Ectodermal cell (in vitro differentiated cells): ENCODE measurements around the gene MORN3.
"Not testable (repeated sequence)": the region's sequence is repeated elsewhere in the genome, so short reads cannot be mapped to it uniquely, and the experiment has no call there.

Experiments used
- H3K27ac ChIP-seq: 2 replicates; pipeline ENCODE4 v1.7.0; 2013; ENCODE audit warnings: mild to moderate bottlenecking, low read depth, low read length; ENCODE audit not compliant: insufficient read depth, poor library complexity, severe bottlenecking
- H3K27me3 ChIP-seq: 2 replicates; pipeline ENCODE4 v1.7.0; 2013; ENCODE audit warnings: mild to moderate bottlenecking, low read length; ENCODE audit not compliant: insufficient read depth, control insufficient read depth, poor library complexity, severe bottlenecking
- H3K36me3 ChIP-seq: one replicate; pipeline ENCODE4 v1.7.0; 2013; ENCODE audit warnings: low read length; ENCODE audit not compliant: control insufficient read depth, insufficient read depth
- H3K4me1 ChIP-seq: one replicate; pipeline ENCODE4 v1.7.0; 2013; ENCODE audit warnings: low read length; ENCODE audit not compliant: control insufficient read depth, insufficient read depth
- H3K4me3 ChIP-seq: 2 replicates; pipeline ENCODE4 v1.7.0; 2013; ENCODE audit warnings: low read depth, low read length, control low read depth; ENCODE audit not compliant: insufficient read depth
- H3K9me3 ChIP-seq: 2 replicates; pipeline ENCODE4 v1.7.0; 2013; ENCODE audit warnings: mild to moderate bottlenecking, low read length, moderate library complexity; ENCODE audit not compliant: control insufficient read depth
- WGBS, 2 experiments: methylation state at CpG; one replicate each; pipeline ENCODE4 v1.1.7; 2013; ENCODE audit warnings: missing lambda C conversion rate in 2 of 2; 5-methylcytosine and 5-hydroxymethylcytosine counted together

MORN3 gene

DNA sequence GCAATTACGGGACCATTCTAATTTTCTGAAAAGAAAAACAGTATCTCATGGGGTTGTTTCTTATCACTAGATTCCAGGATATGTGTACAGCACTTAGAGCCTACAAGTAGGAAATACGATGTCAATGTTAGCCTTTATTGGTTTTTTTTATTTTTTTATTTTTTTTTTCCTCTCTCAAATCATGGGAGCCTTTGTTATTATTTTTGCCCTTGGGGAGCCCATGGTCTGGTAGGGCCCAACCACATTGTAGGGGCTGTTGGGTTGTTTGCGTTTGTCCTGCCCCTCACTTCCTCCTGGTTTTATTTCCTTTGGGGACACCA lies 5.9 kb downstream of the MORN3 start:
- Histone ChIP-seq H3K4me3 (no peak overlapping the region), H3K9me3 (no peaks in the 10 kb centered on the region), H3K27ac (no peak overlapping the region), H3K27me3 (no peaks in the 10 kb centered on the region), H3K4me1 (peaks cover 9% of the 10 kb centered on the region), H3K36me3 (no peaks in the 10 kb centered on the region)
- WGBS, 2 experiments = 77 to 78% methylated on average over 2 to 3 of the region's 3 CpGs

DNA sequence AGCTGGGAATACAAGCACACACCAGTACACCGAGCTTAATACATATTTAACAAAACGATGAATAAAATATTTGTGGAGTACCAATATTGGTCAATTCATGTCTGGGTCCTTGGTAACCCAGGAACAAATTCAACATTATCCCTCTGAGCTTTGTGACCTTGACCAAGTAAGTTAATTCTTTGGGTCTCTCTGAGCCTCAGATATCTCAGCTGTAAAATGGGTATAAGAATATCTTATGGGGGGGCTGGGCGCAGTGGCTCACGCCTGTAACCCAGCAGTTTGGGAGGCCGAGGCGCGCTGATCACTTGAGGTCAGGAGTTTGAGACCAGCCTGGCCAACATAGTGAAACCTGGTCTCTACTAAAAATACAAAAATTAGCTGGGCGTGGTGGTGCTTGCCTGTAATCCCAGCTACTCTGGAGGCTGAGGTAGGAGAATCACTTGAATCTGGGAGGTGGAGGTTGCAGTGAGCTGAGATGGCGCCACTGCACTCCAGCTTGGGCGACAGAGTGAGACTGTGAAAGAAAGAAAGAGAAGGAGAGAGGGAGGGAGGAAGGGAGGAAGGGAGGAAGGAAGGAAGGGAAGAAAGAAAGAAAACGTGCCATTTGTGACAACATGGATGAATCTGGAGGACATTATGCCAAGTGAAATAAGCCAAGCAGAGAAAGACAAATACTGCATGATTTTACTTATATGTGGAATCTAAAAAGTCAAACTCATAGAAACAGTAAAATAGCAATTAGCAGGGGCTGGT lies 7.9 kb downstream of the MORN3 start:
- H3K36me3 ChIP-seq, H3K27me3 ChIP-seq, H3K4me3 ChIP-seq, H3K27ac ChIP-seq, H3K9me3 ChIP-seq, H3K4me1 ChIP-seq: not testable (repeated sequence)
- 89 to 91% methylated on average over 11 of the region's 11 CpGs for WGBS, 2 experiments

DNA sequence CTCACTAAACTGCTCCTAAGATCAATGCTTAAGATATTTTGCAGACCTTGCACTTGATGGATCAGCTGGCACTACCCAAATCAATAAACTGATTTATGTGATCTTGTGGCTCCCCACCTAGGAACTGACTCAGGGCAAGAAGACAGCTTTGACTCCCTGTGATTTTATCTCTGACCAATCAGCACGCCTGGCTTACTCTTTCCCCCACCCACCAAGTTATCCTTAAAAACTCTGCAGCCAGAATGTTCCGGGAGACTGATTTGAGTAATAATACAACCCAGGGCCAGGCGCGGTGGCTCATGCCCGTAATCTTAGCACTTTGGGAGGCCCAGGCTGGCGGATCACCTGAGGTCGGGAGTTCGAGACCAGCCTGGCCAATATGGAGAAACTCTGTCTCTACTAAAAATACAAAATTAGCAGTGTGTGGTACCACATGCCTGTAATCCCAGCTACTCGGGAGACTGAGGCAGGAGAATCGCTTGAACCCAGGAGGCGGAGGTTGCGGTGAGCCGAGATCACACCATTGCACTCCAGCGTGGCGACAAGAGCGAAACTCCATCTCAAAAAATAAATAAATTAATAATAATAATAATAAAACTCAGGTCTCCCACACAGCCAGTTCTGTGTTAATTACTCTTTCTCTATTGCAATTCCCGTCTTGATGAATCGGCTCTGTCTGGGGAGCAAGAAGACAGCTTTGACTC lies 12.0 kb downstream of the MORN3 start:
- no peaks in the 10 kb centered on the region for H3K27me3 ChIP-seq
- H3K27ac ChIP-seq = no peak overlapping the region
- no peak overlapping the region for H3K4me3 ChIP-seq
- H3K36me3 ChIP-seq = no peaks in the 10 kb centered on the region
- H3K4me1 ChIP-seq = peaks cover 10% of the 10 kb centered on the region
- WGBS, 2 experiments = 92 to 93% methylated on average over 18 of the region's 18 CpGs
- no peaks in the 10 kb centered on the region for H3K9me3 ChIP-seq

DNA sequence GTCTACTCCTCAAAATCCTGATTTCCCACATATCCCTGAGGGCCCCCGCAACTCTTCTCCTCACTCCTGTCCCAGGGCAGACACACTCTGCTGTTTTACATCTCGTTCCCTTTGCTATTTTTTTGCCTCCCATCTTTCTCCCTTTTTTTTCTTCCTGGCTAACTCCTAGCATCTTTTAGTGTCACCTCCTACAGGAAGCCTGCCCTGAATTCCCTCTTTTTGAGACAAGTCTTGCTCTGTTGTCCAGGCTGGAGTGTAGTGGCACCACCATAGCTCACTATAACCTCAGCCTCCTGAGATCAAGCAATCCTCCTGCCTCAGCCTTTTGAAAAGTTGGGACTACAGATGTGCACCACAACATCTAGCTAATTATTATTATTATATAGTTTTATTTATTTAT lies 13.3 kb downstream of the MORN3 start:
- H3K36me3 ChIP-seq = no peaks in the 10 kb centered on the region

DNA sequence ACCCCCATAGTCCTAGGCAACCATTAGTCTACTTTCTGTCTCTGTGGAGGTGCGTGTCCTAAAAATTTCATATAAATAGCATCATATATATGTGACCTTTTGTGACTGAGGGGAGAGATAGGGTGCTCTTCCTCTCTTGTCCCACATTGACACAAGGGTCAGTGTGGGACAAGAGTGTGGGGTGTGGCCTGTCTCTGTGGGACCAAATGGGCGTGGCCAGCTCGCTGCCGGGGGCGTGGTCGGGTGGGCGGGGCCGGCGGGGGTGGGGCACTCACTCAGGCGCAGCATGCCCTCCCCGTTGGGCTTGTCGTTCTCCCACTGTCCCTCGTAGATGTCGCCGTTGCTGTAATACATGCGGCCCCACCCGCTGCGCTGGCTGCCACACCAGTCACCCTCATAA lies 15.5 kb downstream of the MORN3 start:
- H3K27me3 ChIP-seq = no peaks in the 10 kb centered on the region
- no peaks in the 10 kb centered on the region for H3K9me3 ChIP-seq
- peaks cover 5% of the 10 kb centered on the region for H3K4me1 ChIP-seq
- H3K4me3 ChIP-seq = no peak overlapping the region
- no peaks in the 10 kb centered on the region for H3K36me3 ChIP-seq
- no peak overlapping the region for H3K27ac ChIP-seq
- WGBS, 2 experiments = 84 to 86% methylated on average over 17 of the region's 18 CpGs

More for the DNA sequence above, 13.3 kb downstream of the MORN3 start:
- H3K9me3 ChIP-seq = no peaks in the 10 kb centered on the region
- peaks cover 10% of the 10 kb centered on the region for H3K4me1 ChIP-seq
- H3K27ac ChIP-seq = no peak overlapping the region
- H3K27me3 ChIP-seq = no peaks in the 10 kb centered on the region
- no peak overlapping the region for H3K4me3 ChIP-seq
- 96 to 97% methylated on average over 2 of the region's 2 CpGs for WGBS, 2 experiments

DNA sequence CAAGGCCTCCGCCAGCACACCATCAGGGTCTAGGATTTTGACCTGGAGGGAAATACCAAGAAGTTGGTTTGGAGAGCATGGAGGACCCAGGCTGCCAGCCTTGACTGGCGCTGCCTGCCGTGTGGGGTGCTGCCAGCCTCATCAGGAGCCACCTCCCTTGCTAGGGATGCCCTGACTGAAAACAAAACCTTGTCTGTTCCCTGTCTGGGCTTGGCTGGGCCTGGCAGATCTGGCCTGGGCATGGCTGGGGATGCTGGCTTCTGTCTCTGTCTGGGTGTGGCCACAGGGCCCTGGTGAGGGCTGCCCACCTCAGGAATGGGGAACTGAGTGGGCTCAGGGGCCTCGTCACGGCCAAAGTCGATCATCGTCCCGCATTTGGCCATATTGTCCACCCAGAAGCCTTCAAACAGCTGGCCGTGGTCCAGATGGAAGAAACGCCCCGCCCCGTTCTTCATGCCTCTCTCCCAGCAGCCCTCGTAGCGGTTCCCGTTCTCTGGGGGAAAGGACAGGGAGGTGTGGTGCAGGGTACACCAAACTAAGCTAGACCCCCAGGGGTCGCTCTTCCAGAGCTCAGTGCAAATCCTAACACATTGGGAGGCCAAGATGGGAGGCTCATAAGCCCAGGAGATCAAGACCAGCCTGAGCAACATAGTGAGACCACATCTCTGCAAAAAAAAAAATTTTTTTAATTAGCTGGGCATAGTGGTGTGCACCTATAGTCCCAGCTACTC lies 16.5 kb downstream of the MORN3 start:
- Histone ChIP-seq H3K27me3 (no peaks in the 10 kb centered on the region), H3K27ac (no peak overlapping the region), H3K36me3 (no peaks in the 10 kb centered on the region), H3K4me3 (no peak overlapping the region), H3K4me1 (no peaks in the 10 kb centered on the region), H3K9me3 (no peaks in the 10 kb centered on the region)
- WGBS, 2 experiments = 92 to 96% methylated on average over 16 of the region's 16 CpGs

DNA sequence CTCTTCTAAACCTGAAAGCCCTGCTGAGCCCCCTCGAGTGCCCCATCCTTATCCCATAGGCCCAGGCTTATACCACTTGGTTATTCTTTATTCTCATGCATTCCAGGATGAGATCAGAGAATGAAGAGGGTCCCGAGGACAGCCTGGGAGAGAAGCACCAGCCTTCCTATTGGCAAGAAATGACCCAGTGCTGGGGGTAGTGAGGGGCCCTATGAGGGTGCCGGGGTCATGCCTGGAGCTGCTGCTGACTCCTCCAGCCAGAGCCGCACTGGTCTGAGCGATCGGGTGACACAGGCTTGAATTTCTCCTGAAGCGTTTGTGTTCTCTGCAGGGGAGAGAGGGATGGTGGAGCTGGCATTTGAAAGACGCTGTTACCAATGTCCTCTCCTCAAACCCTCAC lies 18.1 kb downstream of the MORN3 start:
- Histone ChIP-seq H3K9me3 (no peaks in the 10 kb centered on the region), H3K27ac (no peak overlapping the region), H3K4me3 (no peak overlapping the region), H3K27me3 (no peaks in the 10 kb centered on the region), H3K36me3 (no peaks in the 10 kb centered on the region), H3K4me1 (no peaks in the 10 kb centered on the region)
- 68 to 75% methylated on average over 8 of the region's 8 CpGs for WGBS, 2 experiments

DNA sequence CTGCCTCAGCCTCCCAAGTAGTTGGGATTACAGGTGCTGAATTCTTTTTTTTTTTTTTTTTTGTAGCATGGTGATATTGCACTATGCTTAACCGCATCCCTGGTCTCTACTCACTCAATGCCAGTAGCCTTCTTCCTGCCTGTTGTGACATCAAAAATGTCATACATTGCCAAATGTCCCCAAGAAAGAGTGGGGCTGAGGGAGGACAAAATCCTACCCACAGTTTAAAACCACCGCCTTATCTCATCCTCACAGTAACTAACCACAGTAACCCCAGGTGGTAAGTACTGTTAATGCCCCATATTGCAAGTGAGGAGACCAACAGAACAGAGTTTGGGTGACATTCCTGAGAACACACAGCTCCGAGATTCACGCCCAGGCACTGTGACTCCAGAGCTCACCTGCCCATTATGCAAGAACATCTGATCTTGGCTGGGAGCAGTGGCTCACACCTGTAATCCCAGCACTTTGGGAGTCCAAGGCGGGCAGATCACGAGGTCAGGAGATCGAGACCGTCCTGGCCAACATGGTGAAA lies 19.6 kb downstream of the MORN3 start:
- Histone ChIP-seq H3K27me3 (no peaks in the 10 kb centered on the region), H3K4me3 (no peak overlapping the region), H3K27ac (no peak overlapping the region), H3K4me1 (no peaks in the 10 kb centered on the region), H3K9me3 (no peaks in the 10 kb centered on the region), H3K36me3 (no peaks in the 10 kb centered on the region)
- WGBS, 2 experiments = 89 to 93% methylated on average over 8 of the region's 8 CpGs

DNA sequence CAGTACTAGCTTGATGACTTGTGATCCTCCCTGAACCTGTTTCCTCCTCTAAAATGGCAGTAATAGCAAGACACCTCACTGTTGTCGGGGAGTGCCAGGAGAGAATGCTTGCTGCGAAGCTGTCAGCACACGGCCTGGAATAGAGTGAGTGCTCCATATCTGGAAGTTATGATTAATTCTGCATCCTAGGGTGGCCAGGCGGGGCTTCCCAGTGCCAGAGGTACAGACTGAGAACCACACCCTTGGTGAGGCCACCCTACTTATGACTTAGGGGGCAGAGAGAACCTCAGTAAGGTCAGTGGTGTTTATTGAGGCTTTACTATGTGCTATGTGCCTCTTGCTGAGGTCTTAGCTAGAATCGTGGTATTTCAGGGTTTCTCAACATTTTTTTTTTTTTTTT lies 20.1 kb downstream of the MORN3 start:
- Histone ChIP-seq H3K36me3 (no peaks in the 10 kb centered on the region), H3K4me3 (no peak overlapping the region), H3K4me1 (no peaks in the 10 kb centered on the region), H3K27ac (no peak overlapping the region), H3K27me3 (no peaks in the 10 kb centered on the region), H3K9me3 (no peaks in the 10 kb centered on the region)
- WGBS, 2 experiments = 95 to 98% methylated on average over 5 of the region's 5 CpGs

DNA sequence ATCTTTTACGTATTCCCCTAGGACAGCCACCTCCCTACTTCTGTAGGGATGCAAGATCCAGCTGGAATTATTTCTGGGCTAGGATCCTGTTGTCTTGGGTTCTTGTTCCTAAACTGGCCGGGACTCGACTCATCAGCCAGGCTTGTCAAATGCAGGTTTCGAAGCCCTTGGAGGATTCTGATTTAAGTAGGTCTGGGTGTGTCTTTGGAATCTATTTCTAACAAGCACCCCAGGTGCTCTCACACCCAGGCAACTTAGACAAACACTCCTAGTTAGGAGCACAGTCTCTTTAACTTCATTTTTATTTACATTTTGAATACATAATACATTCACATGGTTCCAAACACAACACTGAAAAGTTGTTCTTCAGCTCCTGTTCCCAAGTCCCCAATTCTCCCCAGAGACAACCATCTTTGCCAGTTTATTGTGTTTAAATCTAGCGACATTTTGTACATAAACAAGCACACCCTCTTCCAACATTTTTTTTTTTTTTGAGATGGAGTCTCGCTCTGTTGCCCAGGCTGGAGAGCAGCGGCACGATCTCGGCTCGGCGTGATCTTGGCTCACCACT lies 20.9 kb downstream of the MORN3 start:
- Histone ChIP-seq H3K36me3 (no peaks in the 10 kb centered on the region), H3K27ac (no peak overlapping the region), H3K27me3 (no peaks in the 10 kb centered on the region), H3K4me3 (no peak overlapping the region), H3K9me3 (no peaks in the 10 kb centered on the region), H3K4me1 (no peaks in the 10 kb centered on the region)
- 93 to 96% methylated on average over 11 of the region's 11 CpGs for WGBS, 2 experiments
